HFFc6 (cell line): ENCODE measurements around the gene JAZF1. TPM values are rescaled to one million over a fixed set of nuclear protein-coding genes. Genes with fewer than 3 reads are reported as not detected.

Experiments used
- DNase-seq: peaks from one replicate; pipeline ENCODE4 v3.0.0-alpha.2; 2018
- H3K27ac Mint-ChIP-seq: 2 replicates; pipeline ENCODE4 v1.8.0; 2020; ENCODE audit warnings: mild to moderate bottlenecking, mixed read lengths
- H3K27me3 Mint-ChIP-seq: 2 replicates; pipeline ENCODE4 v1.8.0; 2021; ENCODE audit warnings: mild to moderate bottlenecking, moderate library complexity, mixed read lengths; ENCODE audit not compliant: insufficient read depth
- H3K36me3 Mint-ChIP-seq: 2 replicates; pipeline ENCODE4 v1.8.0; 2021; ENCODE audit warnings: low read depth, mixed read lengths
- H3K4me1 Mint-ChIP-seq: 2 replicates; pipeline ENCODE4 v1.8.0; 2020; ENCODE audit warnings: low read depth, mixed read lengths
- H3K4me3 Mint-ChIP-seq: 2 replicates; pipeline ENCODE4 v1.8.0; 2020; ENCODE audit warnings: mild to moderate bottlenecking, moderate library complexity, mixed read lengths
- H3K9me3 Mint-ChIP-seq: 2 replicates; pipeline ENCODE4 v1.8.0; 2020; ENCODE audit warnings: mild to moderate bottlenecking, mixed read lengths
- CTCF ChIP-seq: fragments of 200-600 bp; sonication (generic); IDR thresholded peaks from 2 replicates; pipeline ENCODE4 v1.5.0; 2021; ENCODE audit warnings: antibody characterized with exemption, mild to moderate bottlenecking
- total RNA-seq, 6 experiments: library from RNA; stranded (reverse); fragmentation: NEBNext Ultra II Directional; extraction: Animal tissue kit (Norgen Biotek cat#: 25700); gene quantifications; 2 replicates in 1 of 6; 3 replicates in 5 of 6; pipeline ENCODE4 v1.2.3, GENCODE V29; 2021

JAZF1 gene
- total RNA-seq, 6 experiments from 2014 or later = 17.5 to 26.3 (median 21.4) TPM

GRCh38 chr7:27920281-27920946, 260.2 kb downstream of the JAZF1 start:
- no peak for DNase-seq
- Mint-ChIP-seq H3K9me3 (no peaks in the 10 kb centered on the region), H3K27me3 (no peaks in the 10 kb centered on the region; the same call in 1 of the 2 replicates), H3K36me3 (peaks cover 4% of the 10 kb centered on the region; the same call in 1 of the 2 replicates), H3K4me3 (peak overlapping the region; percentile 69), H3K4me1 (peaks cover 73% of the 10 kb centered on the region), H3K27ac (peak overlapping the region; percentile 60)
- no peak for TF ChIP-seq CTCF

- H3K9me3 Mint-ChIP-seq = no peaks in the 10 kb centered on the region
- H3K4me1 Mint-ChIP-seq = peaks cover 55% of the 10 kb centered on the region
- H3K4me3 Mint-ChIP-seq = peak overlapping the region; percentile 15; the same call in 1 of the 2 replicates
- H3K36me3 Mint-ChIP-seq = peaks cover 4% of the 10 kb centered on the region; the same call in 1 of the 2 replicates
- H3K27ac Mint-ChIP-seq = peak overlapping the region; percentile 67
- TF ChIP-seq CTCF = no peak
- no peaks in the 10 kb centered on the region; the same call in 1 of the 2 replicates for H3K27me3 Mint-ChIP-seq
- DNase-seq = no peak
Observed at GRCh38 chr7:27918503-27918902, 262.1 kb downstream of the JAZF1 start.

GRCh38 chr7:27917774-27918314, 262.8 kb downstream of the JAZF1 start:
- Mint-ChIP-seq H3K4me1 (peaks cover 53% of the 10 kb centered on the region), H3K4me3 (peak overlapping the region; percentile 15; the same call in 1 of the 2 replicates), H3K36me3 (peaks cover 4% of the 10 kb centered on the region; the same call in 1 of the 2 replicates), H3K27ac (peak overlapping the region; percentile 67), H3K27me3 (no peaks in the 10 kb centered on the region), H3K9me3 (no peaks in the 10 kb centered on the region)
- 0 out of 2 replicates have a peak, but pooled peaks have one; percentile 20 for TF ChIP-seq CTCF
- DNase-seq = peak; percentile 81

- Mint-ChIP-seq H3K9me3 (no peaks in the 10 kb centered on the region), H3K27ac (peak overlapping the region; percentile 67), H3K4me3 (no peak overlapping the region), H3K36me3 (peaks cover 4% of the 10 kb centered on the region; the same call in 1 of the 2 replicates), H3K4me1 (peaks cover 53% of the 10 kb centered on the region), H3K27me3 (no peaks in the 10 kb centered on the region)
- DNase-seq = no peak
- no peak for TF ChIP-seq CTCF
Observed at GRCh38 chr7:27917119-27917518, 263.5 kb downstream of the JAZF1 start.

- Mint-ChIP-seq H3K9me3 (no peaks in the 10 kb centered on the region), H3K4me1 (peaks cover 50% of the 10 kb centered on the region), H3K27me3 (no peaks in the 10 kb centered on the region), H3K27ac (no peak overlapping the region), H3K36me3 (peaks cover 4% of the 10 kb centered on the region; the same call in 1 of the 2 replicates), H3K4me3 (no peak overlapping the region)
- no peak for DNase-seq
- no peak for TF ChIP-seq CTCF
Observed at GRCh38 chr7:27916372-27916771, 264.2 kb downstream of the JAZF1 start.
